DND-41 (cell line): ENCODE data around the gene PLD1.

Experiments
- ATAC-seq: fragments of 200-7000 bp; cut with Tn5 transposase; 3 replicates; pipeline ENCODE4 v1.9.1; 2021; ENCODE audit warnings: low read depth; ENCODE audit not compliant: insufficient read depth
- DNase-seq: peaks from one replicate; pipeline ENCODE4 v3.0.0-alpha.2; 2020
- H2AFZ ChIP-seq: 2 replicates; pipeline ENCODE4 v1.6.0; 2012; ENCODE audit warnings: low read depth, low read length
- H3K27ac ChIP-seq: 2 replicates; pipeline ENCODE4 v1.5.1; 2012; ENCODE audit warnings: low read length, inconsistent platforms
- H3K27me3 ChIP-seq: fragments of 200-600 bp; sonication (generic); 2 replicates; pipeline ENCODE4 v1.6.0; 2012; ENCODE audit warnings: low read length, mild to moderate bottlenecking, inconsistent platforms; ENCODE audit not compliant: insufficient read depth, poor library complexity
- H3K36me3 ChIP-seq: 2 replicates; pipeline ENCODE4 v1.5.1; 2012; ENCODE audit warnings: low read length, inconsistent platforms; ENCODE audit not compliant: insufficient read depth
- H3K4me1 ChIP-seq: 2 replicates; pipeline ENCODE4 v1.5.1; 2012; ENCODE audit warnings: mild to moderate bottlenecking, low read length; ENCODE audit not compliant: insufficient read depth
- H3K4me2 ChIP-seq: 2 replicates; pipeline ENCODE4 v1.6.0; 2012; ENCODE audit warnings: mild to moderate bottlenecking, moderate library complexity, low read length, inconsistent platforms; ENCODE audit not compliant: insufficient read depth
- H3K4me3 ChIP-seq, 2 experiments: fragments of 200-600 bp in 1 of 2; shearing (Covaris generic) in 1 of 2; 2 replicates each; pipeline ENCODE4 v1.5.1; 2012 to 2016; ENCODE audit warnings: inconsistent platforms in 2 of 2, low read length in 2 of 2, mild to moderate bottlenecking in 2 of 2, low read depth in 1 of 2, moderate library complexity in 1 of 2
- H3K79me2 ChIP-seq: 2 replicates; pipeline ENCODE4 v1.6.0; 2012; ENCODE audit warnings: low read length, inconsistent platforms; ENCODE audit not compliant: insufficient read depth
- H3K9ac ChIP-seq: 2 replicates; pipeline ENCODE4 v1.6.0; 2012; ENCODE audit warnings: low read depth, mild to moderate bottlenecking, inconsistent platforms, low read length, moderate library complexity
- H3K9me3 ChIP-seq: 2 replicates; pipeline ENCODE4 v1.5.1; 2012; ENCODE audit warnings: low read length, moderate library complexity, mild to moderate bottlenecking, inconsistent platforms; ENCODE audit not compliant: insufficient read depth, severe bottlenecking
- H4K20me1 ChIP-seq: 2 replicates; pipeline ENCODE4 v1.6.0; 2012; ENCODE audit warnings: low read length; ENCODE audit not compliant: insufficient read depth
- CTCF ChIP-seq: IDR thresholded peaks from 2 replicates; pipeline ENCODE4 v1.5.1; 2012; ENCODE audit warnings: borderline replicate concordance, low read length, moderate library complexity, mild to moderate bottlenecking; ENCODE audit not compliant: poor library complexity, severe bottlenecking; ENCODE audit errors: extremely low read depth
- EZH2 ChIP-seq: IDR thresholded peaks from 3 replicates; pipeline ENCODE4 v1.6.1; 2012; ENCODE audit warnings: borderline replicate concordance, low read depth, mild to moderate bottlenecking, moderate library complexity, low read length, inconsistent platforms; ENCODE audit not compliant: severe bottlenecking

PLD1 gene

GRCh38 chr3:171790898-171791691 lies 19.2 kb downstream of the PLD1 start:
- no peak for DNase-seq
- H3K27ac ChIP-seq: no peak overlapping the region

GRCh38 chr3:171790574-171790897 lies 19.7 kb downstream of the PLD1 start:
- H3K36me3 ChIP-seq: no peaks in the 10 kb centered on the region
- no peak overlapping the region for H2AFZ ChIP-seq
- no peak for DNase-seq
- TF ChIP-seq CTCF (no peak), EZH2 (no peak)
- H4K20me1 ChIP-seq: no peaks in the 10 kb centered on the region
- no peak overlapping the region for H3K27ac ChIP-seq
- no peaks in the 10 kb centered on the region for H3K4me1 ChIP-seq
- no peaks in the 10 kb centered on the region for H3K79me2 ChIP-seq
- no peaks in the 10 kb centered on the region for H3K9me3 ChIP-seq
- no peak for ATAC-seq
- H3K9ac ChIP-seq: no peak overlapping the region
- no peak overlapping the region for H3K4me3 ChIP-seq
- no peak overlapping the region for H3K4me2 ChIP-seq
- H3K27me3 ChIP-seq: peaks cover 6% of the 10 kb centered on the region

More at GRCh38 chr3:171790898-171791691, 19.2 kb downstream of the PLD1 start:
- no peak overlapping the region for H3K4me3 ChIP-seq
- no peaks in the 10 kb centered on the region for H3K36me3 ChIP-seq
- H2AFZ ChIP-seq: no peak overlapping the region
- no peak for TF ChIP-seq EZH2
- no peak for TF ChIP-seq CTCF
- H3K4me2 ChIP-seq: no peak overlapping the region
- H3K9me3 ChIP-seq: no peaks in the 10 kb centered on the region
- no peaks in the 10 kb centered on the region for H3K79me2 ChIP-seq
- no peak for ATAC-seq
- peaks cover 6% of the 10 kb centered on the region for H3K27me3 ChIP-seq
- H4K20me1 ChIP-seq: no peaks in the 10 kb centered on the region
- H3K4me1 ChIP-seq: no peaks in the 10 kb centered on the region
- no peak overlapping the region for H3K9ac ChIP-seq

DNA sequence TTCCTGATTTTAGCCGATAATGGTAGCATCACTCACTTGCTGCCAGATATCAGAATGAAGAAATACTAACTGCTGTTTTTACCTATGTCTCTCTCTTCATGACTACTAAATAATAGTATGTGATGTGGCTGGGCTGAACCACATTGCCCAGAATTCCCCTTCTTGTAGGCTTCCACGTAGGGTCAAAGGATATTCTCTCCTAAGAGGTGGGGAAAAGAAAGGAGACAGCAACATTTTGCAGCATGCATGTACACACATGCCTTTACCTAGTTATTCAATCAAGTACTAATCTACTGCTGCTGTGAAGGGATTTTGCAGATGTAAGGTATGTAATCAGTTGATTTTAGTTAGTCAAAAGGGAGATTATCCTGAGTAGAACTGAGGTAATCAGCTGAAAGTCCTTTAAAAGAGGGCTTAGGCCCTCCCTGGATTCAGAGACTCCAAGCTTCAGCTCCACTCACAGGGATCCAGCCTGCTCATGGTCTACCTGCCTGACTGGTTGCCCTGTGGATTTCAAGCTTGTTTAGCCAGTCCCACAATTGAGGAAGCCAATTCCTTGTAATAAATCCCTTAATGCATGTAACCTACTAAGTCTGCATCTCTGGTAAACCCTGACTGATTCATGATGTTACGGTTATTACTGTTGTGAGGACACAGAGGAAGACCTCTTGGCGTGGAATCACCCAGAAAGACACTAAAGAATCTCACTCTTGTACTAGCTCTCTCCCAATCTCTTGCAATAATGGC lies 20.4 kb downstream of the PLD1 start:
- no peak for ATAC-seq
- DNase-seq: no peak

More for the DNA sequence above, 20.4 kb downstream of the PLD1 start:
- no peaks in the 10 kb centered on the region for H3K9me3 ChIP-seq
- H3K27me3 ChIP-seq: peaks cover 6% of the 10 kb centered on the region
- no peak overlapping the region for H3K4me3 ChIP-seq
- H3K27ac ChIP-seq: no peak overlapping the region
- no peaks in the 10 kb centered on the region for H3K79me2 ChIP-seq
- H3K4me2 ChIP-seq: no peak overlapping the region
- H4K20me1 ChIP-seq: no peaks in the 10 kb centered on the region
- H3K4me1 ChIP-seq: no peaks in the 10 kb centered on the region
- no peak overlapping the region for H3K9ac ChIP-seq
- H2AFZ ChIP-seq: no peak overlapping the region
- TF ChIP-seq CTCF: no peak
- no peak for TF ChIP-seq EZH2
- no peaks in the 10 kb centered on the region for H3K36me3 ChIP-seq
